GM10248 (cell line): Measurements from ENCODE around the gene CNKSR1.
A peak's percentile ranks its signal among the peaks of the same experiment; 100 is the strongest.

Source experiments
- CTCF ChIA-PET: fragments of 300-600 bp; sonication (Branson Sonifier 250); formaldehyde crosslinking; extraction: SDS; loops from one replicate; lab custom pipeline; 2021; ENCODE audit warnings: antibody characterized with exemption; lab: Yijun Ruan, JAX
- POLR2A ChIA-PET: fragments of 350-650 bp; sonication (Branson Sonifier 250); formaldehyde crosslinking; extraction: SDS; loops from one replicate; lab custom pipeline; 2020; ENCODE audit warnings: antibody characterized with exemption; lab: Yijun Ruan, JAX
- DNase-seq: peaks from one replicate; pipeline ENCODE4 v3.0.0; 2012; ENCODE audit errors: extremely low spot score
- TF ChIP-seq, protein P1 (sequence below): IDR thresholded peaks from 2 replicates; pipeline ENCODE4 v1.5.1; 2012; ENCODE audit warnings: mild to moderate bottlenecking, low read depth; ENCODE audit errors: extremely low read depth, missing control alignments, control extremely low read depth

Gene CNKSR1

DNA sequence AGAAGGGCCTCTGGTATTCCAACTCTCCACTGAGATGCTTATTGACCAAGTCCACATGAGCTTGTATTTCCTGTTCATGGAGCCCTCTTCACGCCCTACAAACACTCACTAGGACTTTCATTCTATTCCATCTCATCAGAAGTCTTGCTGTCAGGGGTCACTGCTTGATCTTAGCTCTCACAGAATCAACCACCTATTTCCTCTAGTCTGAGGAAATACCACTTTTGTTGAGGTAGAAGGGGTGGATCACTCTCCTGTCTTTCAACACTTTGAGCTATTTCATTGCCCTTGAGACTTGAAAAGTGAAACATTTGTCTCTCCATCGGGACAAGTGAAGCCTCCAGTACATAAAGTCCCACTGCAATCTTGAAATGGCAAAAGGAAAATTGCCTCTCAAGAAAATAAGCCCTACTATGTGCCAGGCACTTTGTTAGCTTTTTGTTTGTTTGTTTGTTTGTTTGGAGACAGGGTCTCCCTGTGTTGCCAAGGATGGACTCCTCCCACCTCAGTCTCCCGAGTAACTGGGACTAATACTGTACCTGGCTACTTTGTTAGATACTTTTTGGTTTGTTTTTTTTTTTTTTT lies 38.2 kb upstream of the CNKSR1 start:
- TF ChIP-seq, protein P1, sequence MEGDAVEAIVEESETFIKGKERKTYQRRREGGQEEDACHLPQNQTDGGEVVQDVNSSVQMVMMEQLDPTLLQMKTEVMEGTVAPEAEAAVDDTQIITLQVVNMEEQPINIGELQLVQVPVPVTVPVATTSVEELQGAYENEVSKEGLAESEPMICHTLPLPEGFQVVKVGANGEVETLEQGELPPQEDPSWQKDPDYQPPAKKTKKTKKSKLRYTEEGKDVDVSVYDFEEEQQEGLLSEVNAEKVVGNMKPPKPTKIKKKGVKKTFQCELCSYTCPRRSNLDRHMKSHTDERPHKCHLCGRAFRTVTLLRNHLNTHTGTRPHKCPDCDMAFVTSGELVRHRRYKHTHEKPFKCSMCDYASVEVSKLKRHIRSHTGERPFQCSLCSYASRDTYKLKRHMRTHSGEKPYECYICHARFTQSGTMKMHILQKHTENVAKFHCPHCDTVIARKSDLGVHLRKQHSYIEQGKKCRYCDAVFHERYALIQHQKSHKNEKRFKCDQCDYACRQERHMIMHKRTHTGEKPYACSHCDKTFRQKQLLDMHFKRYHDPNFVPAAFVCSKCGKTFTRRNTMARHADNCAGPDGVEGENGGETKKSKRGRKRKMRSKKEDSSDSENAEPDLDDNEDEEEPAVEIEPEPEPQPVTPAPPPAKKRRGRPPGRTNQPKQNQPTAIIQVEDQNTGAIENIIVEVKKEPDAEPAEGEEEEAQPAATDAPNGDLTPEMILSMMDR: no peak
- POLR2A ChIA-PET: no interaction called here
- DNase-seq: no peak
- CTCF ChIA-PET: interaction anchor here (1.0 to 1.5 kb wide), 6 partner anchors 18 to 103 kb away, joined by 3 to 5 read pairs (median 4); partner anchors contain the start of gene ZNF593

DNA sequence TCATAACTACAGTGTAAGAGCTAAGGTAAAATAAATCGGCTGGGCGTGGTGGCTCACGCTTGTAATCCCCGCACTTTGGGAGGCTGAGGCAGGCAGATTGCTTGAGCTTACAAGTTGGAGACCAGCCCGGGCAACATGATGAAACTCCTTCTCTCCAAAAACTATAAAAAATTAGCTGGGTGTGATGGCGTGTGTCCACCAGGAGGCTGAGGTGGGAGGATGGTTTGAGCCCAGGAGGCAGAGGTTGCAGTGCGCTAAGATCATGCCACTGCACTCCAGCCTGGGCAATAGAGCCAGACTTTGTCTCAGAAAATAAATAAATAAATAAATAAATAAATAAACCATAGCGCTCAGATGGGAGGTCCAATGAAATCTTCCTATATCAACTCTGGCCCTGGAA lies 35.1 kb upstream of the CNKSR1 start:
- no peak for DNase-seq
- POLR2A ChIA-PET: no interaction called here
- CTCF ChIA-PET: interaction anchor here (0.7 to 8.5 kb wide), 6 partner anchors 13 to 107 kb away, joined by 3 to 151 read pairs (median 49); partner anchors contain the start of genes PDIK1L and ZNF593
- TF ChIP-seq, protein P1: no peak

DNA sequence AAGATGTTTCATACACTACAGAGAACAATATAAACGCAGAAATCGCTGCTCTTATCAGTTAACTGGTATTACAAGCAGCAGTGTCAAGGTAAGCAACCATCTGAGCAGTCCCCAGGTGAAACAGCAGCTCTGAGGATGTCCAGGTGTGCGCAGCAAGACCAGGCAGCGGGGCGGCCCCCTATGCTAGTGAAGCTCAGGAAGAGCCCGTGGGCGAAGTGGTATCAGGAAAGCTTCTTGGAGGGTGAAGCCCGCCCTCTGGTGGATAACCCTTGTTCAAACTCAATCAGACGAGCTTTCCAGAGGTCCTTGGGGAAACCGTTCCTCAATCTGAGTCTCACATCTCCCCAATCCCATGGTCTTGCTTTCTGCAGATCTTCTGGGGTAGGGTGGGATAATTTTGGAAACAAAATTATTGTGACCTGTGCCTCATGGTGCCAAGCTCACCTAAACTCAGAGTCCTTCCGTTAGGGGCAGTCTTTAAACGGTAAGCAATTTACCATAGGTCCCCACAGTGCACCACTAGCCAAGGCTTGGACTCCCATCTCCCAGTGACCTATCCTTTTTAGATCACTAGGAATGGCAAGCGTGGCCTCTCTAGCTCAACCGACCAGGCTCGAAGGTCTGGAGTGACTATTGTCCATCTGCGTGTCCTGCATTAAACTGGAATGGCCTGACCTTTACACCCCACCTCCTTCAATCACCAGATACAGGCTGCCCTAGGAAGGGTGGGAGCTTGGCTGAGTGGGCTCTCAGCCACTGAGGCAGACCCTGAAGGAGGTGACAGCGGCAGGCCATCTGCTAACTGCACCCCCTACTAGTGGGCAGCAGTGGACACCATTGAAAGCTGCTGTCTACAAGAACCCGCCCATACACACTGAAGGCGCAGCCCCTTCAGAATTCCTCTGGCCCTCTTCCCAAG lies 32.0 kb upstream of the CNKSR1 start:
- TF ChIP-seq, protein P1: peak; percentile 74
- POLR2A ChIA-PET: interaction anchor here (0.5 kb wide), 1 partner anchor 37 kb away, joined by 4 read pairs; no protein-coding TSS in a partner anchor
- CTCF ChIA-PET: interaction anchor here (0.7 to 8.5 kb wide), 46 partner anchors 11 to 287 kb away, joined by 3 to 151 read pairs (median 4); partner anchors contain the start of genes C1orf232, CEP85, CNKSR1 and DHDDS
- peak; percentile 81 for DNase-seq

DNA sequence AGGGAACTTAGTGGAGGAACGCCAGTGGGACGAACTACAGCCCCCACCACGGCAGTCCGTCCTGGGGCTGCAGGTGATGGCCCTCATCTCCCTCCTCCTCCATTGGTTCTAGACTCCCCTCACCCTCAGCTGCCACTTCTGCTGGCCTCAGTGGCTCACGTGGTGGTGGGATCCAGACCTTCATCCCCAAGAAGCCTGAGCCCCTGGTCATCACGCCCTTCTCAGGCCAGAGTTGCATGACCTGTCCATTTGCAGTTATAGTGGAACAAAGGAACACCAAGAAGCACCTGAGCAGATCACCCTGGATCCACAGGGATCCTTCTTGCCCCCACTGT lies 31.4 kb upstream of the CNKSR1 start:
- CTCF ChIA-PET: interaction anchor here (1.1 to 8.5 kb wide), 17 partner anchors 10 to 271 kb away, joined by 3 to 151 read pairs (median 8); partner anchors contain the start of genes C1orf232, PDIK1L and ZNF593
- POLR2A ChIA-PET: no interaction called here
- DNase-seq: no peak
- TF ChIP-seq, protein P1: no peak

DNA sequence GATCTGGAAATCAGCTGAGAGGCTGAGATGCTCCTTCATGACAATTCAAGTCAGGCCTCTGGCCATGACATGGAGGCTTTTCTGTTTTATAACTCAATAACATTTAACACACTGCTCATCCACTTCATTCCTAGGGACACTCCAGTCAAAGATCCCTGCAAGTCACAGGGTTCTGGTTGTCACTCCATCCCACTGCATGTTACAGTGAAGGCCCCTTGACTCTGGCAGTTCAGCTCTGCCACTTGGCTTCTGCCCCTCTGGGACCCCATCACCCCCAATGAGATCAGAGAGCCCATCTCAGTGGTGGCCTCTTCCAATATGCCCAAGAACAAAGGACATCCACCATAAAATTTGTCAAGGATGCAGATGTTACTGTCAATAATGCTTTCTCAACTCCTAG lies 28.4 kb upstream of the CNKSR1 start:
- no peak for DNase-seq
- ChIA-PET CTCF (interaction anchor here (8.2 kb wide), 1 partner anchor 38 kb away, joined by 115 read pairs; the partner anchor contains the start of gene PDIK1L), POLR2A (no interaction called here)
- TF ChIP-seq, protein P1: no peak

DNA sequence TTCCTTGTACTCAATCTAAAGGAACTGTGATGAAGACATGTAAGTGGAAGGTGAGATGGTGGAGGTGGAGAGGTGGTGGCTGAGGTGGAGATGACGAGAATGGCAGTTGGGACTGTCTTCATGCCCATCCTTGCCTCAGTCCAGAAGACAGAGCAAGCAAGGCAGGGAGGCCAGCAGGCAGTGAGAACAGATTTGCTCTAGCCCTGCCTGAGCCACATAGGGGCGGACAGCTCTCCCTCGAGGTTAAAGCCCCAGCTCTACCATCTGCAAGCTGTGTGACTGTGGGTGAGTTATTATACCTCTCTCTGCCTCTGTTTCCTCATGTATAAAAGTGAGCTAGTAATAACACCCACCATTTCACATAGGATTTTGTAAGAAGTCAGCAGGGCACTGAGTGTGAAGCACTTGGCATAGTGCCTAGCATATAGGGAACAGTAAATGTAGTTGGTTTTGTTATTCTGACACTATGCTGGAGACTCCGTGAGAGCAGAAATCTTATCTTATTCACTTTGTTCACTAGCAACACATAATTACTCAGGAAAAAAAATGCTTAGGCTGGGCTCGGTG lies 23.2 kb upstream of the CNKSR1 start:
- CTCF ChIA-PET: interaction anchor here (1.1 to 5.0 kb wide), 3 partner anchors 8 to 49 kb away, joined by 3 to 37 read pairs (median 3); no protein-coding TSS in a partner anchor
- TF ChIP-seq, protein P1: no peak
- POLR2A ChIA-PET: no interaction called here
- DNase-seq: no peak
